SK-N-SH (cell line): Measurements from ENCODE around the gene ATP6V0A1. TPM values are rescaled to one million over a fixed set of nuclear protein-coding genes. Genes with fewer than 3 reads are reported as not detected.

Source experiments
- CTCF ChIA-PET: fragments of 300-600, 350-600 bp; formaldehyde crosslinking; extraction: SDS; loops from one replicate; lab custom pipeline; 2021; lab: Yijun Ruan, JAX
- POLR2A ChIA-PET: fragments of 350-600 bp; sonication (Branson Sonifier 250); formaldehyde crosslinking; extraction: SDS; loops from one replicate; lab custom pipeline; 2020; ENCODE audit warnings: antibody characterized with exemption, inconsistent platforms; lab: Yijun Ruan, JAX
- DNase-seq: peaks from one replicate; pipeline ENCODE4 v3.0.0; 2012
- H2AFZ ChIP-seq: fragments of 200-600 bp; sonication (generic); 2 replicates; pipeline ENCODE4 v1.8.1; 2016; ENCODE audit warnings: antibody characterized with exemption, mild to moderate bottlenecking, low read depth
- H3F3A ChIP-seq: fragments of 200-600 bp; sonication (generic); replicated peaks from 2 replicates; pipeline ENCODE3; 2016; ENCODE audit warnings: antibody characterized with exemption, mild to moderate bottlenecking; ENCODE audit not compliant: insufficient read depth
- H3K27ac ChIP-seq, 2 experiments: fragments of 200-500 bp in 1 of 2; fragments of 200-600 bp in 1 of 2; sonication (Bioruptor generic) in 1 of 2; sonication (generic), shearing (Covaris generic) in 1 of 2; 2 replicates each; pipeline versions ENCODE4 v1.5.1 to v1.6.1; 2014 to 2016; ENCODE audit warnings: low read depth in 2 of 2, inconsistent platforms in 1 of 2, low read length in 1 of 2, mild to moderate bottlenecking in 1 of 2, mixed read lengths in 1 of 2
- H3K27me3 ChIP-seq: fragments of 200-600 bp; sonication (generic), shearing (Covaris generic); 2 replicates; pipeline ENCODE4 v1.6.1; 2016; ENCODE audit warnings: mixed run types; ENCODE audit not compliant: insufficient read depth
- H3K36me3 ChIP-seq, 2 experiments: fragments of 200-500 bp in 1 of 2; fragments of 200-600 bp in 1 of 2; sonication (Bioruptor generic) in 1 of 2; sonication (generic) in 1 of 2; replicated peaks in 1 of 2; 2 replicates each; pipeline versions ENCODE3 to v1.5.1; 2014 to 2016; ENCODE audit warnings: low read length in 1 of 2, mild to moderate bottlenecking in 1 of 2; ENCODE audit not compliant: insufficient read depth in 2 of 2, control insufficient read depth in 1 of 2
- H3K4me1 ChIP-seq, 2 experiments: fragments of 200-500 bp in 1 of 2; fragments of 200-600 bp in 1 of 2; sonication (Bioruptor generic) in 1 of 2; sonication (generic), shearing (Covaris generic) in 1 of 2; 2 replicates each; pipeline versions ENCODE4 v1.5.1 to v1.6.1; 2014 to 2016; ENCODE audit warnings: low read depth in 1 of 2, low read length in 1 of 2, mixed run types in 1 of 2; ENCODE audit not compliant: insufficient read depth in 2 of 2, control insufficient read depth in 1 of 2
- H3K4me2 ChIP-seq: fragments of 200-600 bp; sonication (generic), shearing (Covaris generic); 2 replicates; pipeline ENCODE4 v1.6.1; 2017; ENCODE audit warnings: mixed run types
- H3K4me3 ChIP-seq, 2 experiments: fragments of 200-500 bp in 1 of 2; fragments of 200-600 bp in 1 of 2; sonication (Bioruptor generic) in 1 of 2; sonication (generic), shearing (Covaris generic) in 1 of 2; 2 replicates each; pipeline versions ENCODE4 v1.5.1 to v1.8.1; 2014 to 2016; ENCODE audit warnings: low read depth in 2 of 2, inconsistent platforms in 1 of 2, low read length in 1 of 2, mild to moderate bottlenecking in 1 of 2, mixed read lengths in 1 of 2, moderate library complexity in 1 of 2
- H3K79me2 ChIP-seq: fragments of 200-600 bp; sonication (generic); 2 replicates; pipeline ENCODE4 v1.8.1; 2017; ENCODE audit warnings: mild to moderate bottlenecking; ENCODE audit not compliant: insufficient read depth
- H3K9ac ChIP-seq: fragments of 200-600 bp; sonication (generic); 2 replicates; pipeline ENCODE4 v1.6.1; 2017; ENCODE audit warnings: mixed run types
- H3K9me2 ChIP-seq: fragments of 200-600 bp; sonication (generic); 2 replicates; pipeline ENCODE4 v1.6.1; 2017; ENCODE audit warnings: mixed run types
- H3K9me3 ChIP-seq: fragments of 200-600 bp; sonication (generic); 2 replicates; pipeline ENCODE4 v1.6.1; 2017; ENCODE audit warnings: mixed run types, mild to moderate bottlenecking, moderate library complexity
- H4K20me1 ChIP-seq: fragments of 200-600 bp; sonication (generic); 2 replicates; pipeline ENCODE4 v1.6.1; 2017; ENCODE audit warnings: mild to moderate bottlenecking, mixed run types; ENCODE audit not compliant: insufficient read depth
- ELF1 ChIP-seq: IDR thresholded peaks from 2 replicates; pipeline ENCODE4 v1.4.0; 2012
- EP300 ChIP-seq, 2 experiments: IDR thresholded peaks; 2 replicates each; pipeline versions ENCODE4 v1.4.0 to v1.6.1; 2012; ENCODE audit warnings: borderline replicate concordance in 1 of 2, low read depth in 1 of 2, low read length in 1 of 2
- EZH2phosphoT487 ChIP-seq: fragments of 200-600 bp; sonication (generic); IDR thresholded peaks from 2 replicates; pipeline ENCODE4 v1.6.1; 2017; ENCODE audit warnings: low read depth, mixed run types, mild to moderate bottlenecking, antibody characterized with exemption, moderate library complexity, borderline replicate concordance
- FOXJ3 ChIP-seq: sonication (generic); formaldehyde crosslinking; IDR thresholded peaks from 2 replicates; pipeline ENCODE4 v1.5.1; 2020; ENCODE audit warnings: mild to moderate bottlenecking, missing genetic modification reagents
- FOXM1 ChIP-seq: IDR thresholded peaks from 2 replicates; pipeline ENCODE4 v1.4.0; 2012; ENCODE audit warnings: low read depth, mild to moderate bottlenecking
- GATA2 ChIP-seq: sonication (generic); formaldehyde crosslinking; IDR thresholded peaks from 2 replicates; pipeline ENCODE4 v1.5.0; 2020; ENCODE audit warnings: mild to moderate bottlenecking, missing genetic modification reagents
- JUND ChIP-seq: IDR thresholded peaks from 2 replicates; pipeline ENCODE4 v1.4.0; 2012
- MAX ChIP-seq: IDR thresholded peaks from 2 replicates; pipeline ENCODE4 v1.4.0; 2012; ENCODE audit warnings: low read depth
- MEF2A ChIP-seq: IDR thresholded peaks from 2 replicates; pipeline ENCODE4 v1.4.0; 2012; ENCODE audit warnings: low read depth, borderline replicate concordance
- PBX3 ChIP-seq: IDR thresholded peaks from 2 replicates; pipeline ENCODE4; 2012
- POLR2AphosphoS5 ChIP-seq: IDR thresholded peaks from 2 replicates; pipeline ENCODE4 v1.6.1; 2012; ENCODE audit warnings: low read depth, low read length
- RAD21 ChIP-seq: IDR thresholded peaks from 2 replicates; pipeline ENCODE4 v1.6.1; 2012; ENCODE audit warnings: mild to moderate bottlenecking, low read length
- RXRA ChIP-seq: IDR thresholded peaks from 2 replicates; pipeline ENCODE4 v1.4.0; 2012; ENCODE audit warnings: low read depth, mild to moderate bottlenecking, borderline replicate concordance
- SMC3 ChIP-seq: IDR thresholded peaks from 2 replicates; pipeline ENCODE4 v1.6.1; 2012; ENCODE audit warnings: low read depth, low read length, improper control_type of control experiment
- TAF1 ChIP-seq: IDR thresholded peaks from 2 replicates; pipeline ENCODE4 v1.6.1; 2012; ENCODE audit warnings: low read depth, mild to moderate bottlenecking, low read length, moderate library complexity, borderline replicate concordance
- TCF12 ChIP-seq: IDR thresholded peaks from 2 replicates; pipeline ENCODE4 v1.4.0; 2012
- TEAD4 ChIP-seq: IDR thresholded peaks from 2 replicates; pipeline ENCODE4 v1.4.0; 2012; ENCODE audit warnings: mild to moderate bottlenecking, borderline replicate concordance; ENCODE audit not compliant: insufficient read depth
- WGBS: methylation state at CpG from one replicate; pipeline ENCODE4 v1.1.6; 2017; ENCODE audit warnings: low lambda C conversion rate; 5-methylcytosine and 5-hydroxymethylcytosine counted together
- polyA plus RNA-seq, 3 experiments: library from polyadenylated mRNA; depleted of rRNA; stranded (reverse); fragments of >200 nt; gene quantifications; 2 replicates each; pipeline ENCODE4 v1.2.3, GENCODE V29; 2012
- TF ChIP-seq, protein P1 (sequence below): fragments of 150-350 bp; IDR thresholded peaks from 2 replicates; pipeline ENCODE4 v1.6.1; 2016; ENCODE audit warnings: mild to moderate bottlenecking, low read depth, low read length
- TF ChIP-seq, protein P2 (sequence below): IDR thresholded peaks from 2 replicates; pipeline ENCODE4 v1.4.0; 2012; ENCODE audit warnings: low read depth, borderline replicate concordance

The ATP6V0A1 gene
- polyA plus RNA-seq, 1 of the 3 experiments (the other 2 are of a cell fraction) = 31.7 TPM

- Histone ChIP-seq H3K79me2 (no peaks in the 10 kb centered on the region), H3K9me3 (no peaks in the 10 kb centered on the region), H3K4me1 (no peaks in the 10 kb centered on the region; a peak in 1 of 4 replicates), H2AFZ (no peak overlapping the region), H3F3A (peaks cover 5% of the 10 kb centered on the region), H4K20me1 (no peaks in the 10 kb centered on the region), H3K9ac (no peak overlapping the region), H3K4me3 (no peak overlapping the region), H3K4me2 (no peak overlapping the region), H3K9me2 (no peaks in the 10 kb centered on the region), H3K27me3 (no peaks in the 10 kb centered on the region), H3K27ac (no peak overlapping the region), H3K36me3 (peaks cover 44 to 50% of the 10 kb centered on the region in 2 experiments)
- ChIA-PET POLR2A (no interaction called here), CTCF (no interaction called here)
- DNase-seq = no peak
- TF ChIP-seq RAD21 = no peak
- TF ChIP-seq, protein P1, sequence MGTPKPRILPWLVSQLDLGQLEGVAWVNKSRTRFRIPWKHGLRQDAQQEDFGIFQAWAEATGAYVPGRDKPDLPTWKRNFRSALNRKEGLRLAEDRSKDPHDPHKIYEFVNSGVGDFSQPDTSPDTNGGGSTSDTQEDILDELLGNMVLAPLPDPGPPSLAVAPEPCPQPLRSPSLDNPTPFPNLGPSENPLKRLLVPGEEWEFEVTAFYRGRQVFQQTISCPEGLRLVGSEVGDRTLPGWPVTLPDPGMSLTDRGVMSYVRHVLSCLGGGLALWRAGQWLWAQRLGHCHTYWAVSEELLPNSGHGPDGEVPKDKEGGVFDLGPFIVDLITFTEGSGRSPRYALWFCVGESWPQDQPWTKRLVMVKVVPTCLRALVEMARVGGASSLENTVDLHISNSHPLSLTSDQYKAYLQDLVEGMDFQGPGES = no peak
- TF ChIP-seq RXRA = no peak
- no peak for TF ChIP-seq FOXJ3 (CRISPR knock-in tag)
- no peak for TF ChIP-seq FOXM1
- TF ChIP-seq MEF2A = no peak
- no peak for TF ChIP-seq MAX
- TF ChIP-seq EP300 (IDR thresholded peaks at IDR 0.05; ENCODE audit: borderline replicate concordance in 1 of 2, low read depth in 1 of 2, low read length in 1 of 2) = no peak
- TF ChIP-seq TAF1 = no peak
- TF ChIP-seq PBX3 = no peak
- no peak for TF ChIP-seq SMC3
- TF ChIP-seq JUND = no peak
- no peak for TF ChIP-seq TEAD4
- TF ChIP-seq, protein P2, sequence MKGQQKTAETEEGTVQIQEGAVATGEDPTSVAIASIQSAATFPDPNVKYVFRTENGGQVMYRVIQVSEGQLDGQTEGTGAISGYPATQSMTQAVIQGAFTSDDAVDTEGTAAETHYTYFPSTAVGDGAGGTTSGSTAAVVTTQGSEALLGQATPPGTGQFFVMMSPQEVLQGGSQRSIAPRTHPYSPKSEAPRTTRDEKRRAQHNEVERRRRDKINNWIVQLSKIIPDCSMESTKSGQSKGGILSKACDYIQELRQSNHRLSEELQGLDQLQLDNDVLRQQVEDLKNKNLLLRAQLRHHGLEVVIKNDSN = no peak
- no peak for TF ChIP-seq GATA2 (CRISPR knock-in tag)
- 94% methylated on average over 4 of the region's 4 CpGs for WGBS
Measured at GRCh38 chr17:42498828-42499227, 40.1 kb downstream of the ATP6V0A1 start.

DNA sequence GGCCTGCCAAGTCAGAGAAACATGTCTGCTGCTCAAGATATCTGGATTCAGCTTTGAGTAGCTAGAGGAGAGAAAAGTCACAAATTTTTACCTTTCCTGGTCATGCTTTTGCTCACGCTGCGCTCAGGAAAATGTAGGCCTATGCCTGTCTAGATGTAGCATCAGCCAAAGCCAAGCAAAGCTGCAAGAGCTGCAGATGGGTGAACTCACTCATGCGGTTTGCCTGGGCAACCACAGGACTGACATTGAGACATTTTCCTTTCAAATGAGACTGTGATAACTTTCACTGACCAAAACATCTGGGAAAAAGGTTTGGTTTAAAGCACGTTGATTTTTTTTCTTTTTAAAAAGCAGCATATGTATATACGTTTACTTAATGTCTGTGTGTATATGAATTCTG is 43.4 kb downstream of the ATP6V0A1 start:
- Histone ChIP-seq H3F3A (peaks cover 5% of the 10 kb centered on the region), H3K36me3 (peaks cover 32 to 45% of the 10 kb centered on the region in 2 experiments)
- CTCF ChIA-PET = no interaction called here
- TF ChIP-seq, protein P1 = no peak
- TF ChIP-seq FOXM1 (no peak), TCF12 (no peak), ELF1 (no peak), MAX (no peak), POLR2AphosphoS5 (no peak), EP300 (IDR thresholded peaks at IDR 0.05; ENCODE audit: borderline replicate concordance in 1 of 2, low read depth in 1 of 2, low read length in 1 of 2) (no peak), EZH2phosphoT487 (no peak)
- TF ChIP-seq, protein P2 = no peak

More for the DNA sequence above, 43.4 kb downstream of the ATP6V0A1 start:
- no peak for DNase-seq
- no peaks in the 10 kb centered on the region; a peak in 1 of 4 replicates for H3K4me1 ChIP-seq
- no peaks in the 10 kb centered on the region for H3K9me3 ChIP-seq
- H3K9me2 ChIP-seq = no peaks in the 10 kb centered on the region
- H3K4me3 ChIP-seq = no peak overlapping the region
- no peak overlapping the region for H3K4me2 ChIP-seq
- POLR2A ChIA-PET = no interaction called here
- WGBS = 97% methylated on average over 5 of the region's 5 CpGs
- no peaks in the 10 kb centered on the region for H3K27me3 ChIP-seq
- H3K9ac ChIP-seq = no peak overlapping the region
- no peak overlapping the region for H2AFZ ChIP-seq
- H3K79me2 ChIP-seq = no peaks in the 10 kb centered on the region
- H3K27ac ChIP-seq = no peak overlapping the region
- no peaks in the 10 kb centered on the region for H4K20me1 ChIP-seq
